Kidney epithelial cell (primary cell): ENCODE measurements around the gene VMP1. TPM values are rescaled to one million over a fixed set of nuclear protein-coding genes. Genes with fewer than 3 reads are reported as not detected.

Experiments
- DNase-seq: peaks from one replicate; pipeline ENCODE4 v3.0.0-alpha.2; 2010; ENCODE audit warnings: low read depth
- H3K27me3 ChIP-seq: 2 replicates; pipeline ENCODE4 v1.6.0; 2011; ENCODE audit warnings: low read length; ENCODE audit not compliant: control insufficient read depth, insufficient read depth
- H3K36me3 ChIP-seq: 2 replicates; pipeline ENCODE4 v1.5.1; 2011; ENCODE audit warnings: low read length; ENCODE audit not compliant: control insufficient read depth, insufficient read depth
- H3K4me3 ChIP-seq: 2 replicates; pipeline ENCODE4 v1.5.1; 2011; ENCODE audit warnings: low read depth, mild to moderate bottlenecking, control low read depth, low read length
- CTCF ChIP-seq: IDR thresholded peaks from 2 replicates; pipeline ENCODE4 v1.5.1; 2011; ENCODE audit warnings: mild to moderate bottlenecking, moderate library complexity, low read length, control low read depth, inconsistent platforms; ENCODE audit not compliant: insufficient read depth, poor library complexity, severe bottlenecking
- total RNA-seq: library from RNA; depleted of rRNA; stranded (reverse); fragments of >200 nt; gene quantifications from 2 replicates; pipeline ENCODE4 v1.2.3, GENCODE V29; 2015

Gene VMP1
- total RNA-seq, 1 donor from 2014 or later, result 224 TPM

DNA sequence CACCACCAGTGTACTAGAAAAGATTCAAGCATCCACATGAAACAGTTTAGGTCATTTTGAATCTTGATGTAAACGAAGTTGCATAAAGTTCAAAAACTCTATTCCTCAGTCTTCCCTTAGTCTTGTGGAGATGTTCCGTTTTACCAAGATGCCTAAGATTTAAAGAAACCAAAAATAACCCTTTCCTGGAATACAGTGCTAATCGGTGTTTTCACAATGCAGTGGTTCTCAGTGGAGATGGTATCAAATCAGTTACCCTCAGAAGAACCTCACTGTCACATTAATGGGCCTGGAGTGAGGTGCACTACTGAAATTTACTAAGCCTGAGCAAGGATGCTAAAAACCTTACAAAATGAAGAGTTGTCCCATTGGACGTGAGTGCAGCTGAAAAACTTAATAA, 9.3 kb upstream of the VMP1 start:
- peaks cover 4% of the 10 kb centered on the region for H3K36me3 ChIP-seq
- no peak for TF ChIP-seq CTCF

GRCh38 chr17:59699218-59699617, 8.2 kb upstream of the VMP1 start:
- no peak for TF ChIP-seq CTCF
- H3K4me3 ChIP-seq, result no peak overlapping the region
- no peaks in the 10 kb centered on the region for H3K27me3 ChIP-seq
- no peak for DNase-seq
- H3K36me3 ChIP-seq, result no peaks in the 10 kb centered on the region

More for the DNA sequence above, 9.3 kb upstream of the VMP1 start:
- no peak for DNase-seq
- Histone ChIP-seq H3K4me3 (no peak overlapping the region), H3K27me3 (no peaks in the 10 kb centered on the region)

DNA sequence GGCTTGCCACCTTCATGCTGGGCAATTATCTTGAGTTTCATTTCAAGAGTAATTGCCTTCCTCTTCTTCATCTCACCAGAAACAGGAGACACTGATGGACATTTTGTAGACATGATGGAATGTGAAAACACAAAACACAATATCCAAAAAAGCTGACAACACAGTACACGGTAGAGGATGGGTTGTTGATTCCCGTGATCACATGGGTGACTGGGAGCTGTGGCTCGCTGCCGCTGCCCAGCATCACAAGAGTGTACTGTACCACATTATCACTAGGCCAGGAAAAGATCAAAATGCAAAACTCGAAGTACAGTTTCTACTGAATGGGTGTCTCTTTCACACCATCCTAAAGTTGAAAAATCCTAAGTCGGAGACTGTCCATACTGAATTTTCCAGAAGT, 7.7 kb upstream of the VMP1 start:
- Histone ChIP-seq H3K27me3 (no peaks in the 10 kb centered on the region), H3K36me3 (no peaks in the 10 kb centered on the region), H3K4me3 (no peak overlapping the region)
- TF ChIP-seq CTCF, result no peak
- no peak for DNase-seq

DNA sequence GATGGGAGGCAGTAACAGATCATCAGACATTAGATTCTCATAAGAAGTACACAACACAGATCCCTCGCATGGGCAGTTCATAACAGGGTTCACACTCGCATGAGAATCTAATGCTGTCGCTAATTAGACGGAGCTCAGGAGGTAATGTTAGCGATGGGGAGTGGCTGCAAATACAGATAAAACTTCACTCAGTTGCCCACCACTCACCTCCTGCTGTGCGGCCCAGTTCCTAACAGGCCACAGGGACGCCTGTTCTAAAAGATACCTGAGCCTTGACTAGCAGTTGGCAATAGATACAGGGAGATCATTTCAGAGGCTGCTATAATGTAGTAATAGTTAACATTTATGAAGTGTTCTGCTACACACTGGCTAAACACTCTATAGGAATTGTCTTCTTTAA, 5.2 kb upstream of the VMP1 start:
- no peak overlapping the region for H3K4me3 ChIP-seq
- H3K36me3 ChIP-seq, result no peaks in the 10 kb centered on the region
- H3K27me3 ChIP-seq, result no peaks in the 10 kb centered on the region
- TF ChIP-seq CTCF, result no peak
- DNase-seq, result no peak

GRCh38 chr17:59707971-59708430, 547 bp downstream of the VMP1 start:
- TF ChIP-seq CTCF, result no peak
- Histone ChIP-seq H3K4me3 (peak overlapping the region; percentile 62), H3K27me3 (no peaks in the 10 kb centered on the region), H3K36me3 (no peaks in the 10 kb centered on the region)
- no peak for DNase-seq

GRCh38 chr17:59711936-59712335, 4.5 kb downstream of the VMP1 start:
- no peak for TF ChIP-seq CTCF
- H3K27me3 ChIP-seq, result no peaks in the 10 kb centered on the region

More at GRCh38 chr17:59711936-59712335, 4.5 kb downstream of the VMP1 start:
- no peak for DNase-seq
- no peaks in the 10 kb centered on the region for H3K36me3 ChIP-seq
- H3K4me3 ChIP-seq, result no peak overlapping the region
